ENCODE measurements around the gene PLA2R1.

DNA sequence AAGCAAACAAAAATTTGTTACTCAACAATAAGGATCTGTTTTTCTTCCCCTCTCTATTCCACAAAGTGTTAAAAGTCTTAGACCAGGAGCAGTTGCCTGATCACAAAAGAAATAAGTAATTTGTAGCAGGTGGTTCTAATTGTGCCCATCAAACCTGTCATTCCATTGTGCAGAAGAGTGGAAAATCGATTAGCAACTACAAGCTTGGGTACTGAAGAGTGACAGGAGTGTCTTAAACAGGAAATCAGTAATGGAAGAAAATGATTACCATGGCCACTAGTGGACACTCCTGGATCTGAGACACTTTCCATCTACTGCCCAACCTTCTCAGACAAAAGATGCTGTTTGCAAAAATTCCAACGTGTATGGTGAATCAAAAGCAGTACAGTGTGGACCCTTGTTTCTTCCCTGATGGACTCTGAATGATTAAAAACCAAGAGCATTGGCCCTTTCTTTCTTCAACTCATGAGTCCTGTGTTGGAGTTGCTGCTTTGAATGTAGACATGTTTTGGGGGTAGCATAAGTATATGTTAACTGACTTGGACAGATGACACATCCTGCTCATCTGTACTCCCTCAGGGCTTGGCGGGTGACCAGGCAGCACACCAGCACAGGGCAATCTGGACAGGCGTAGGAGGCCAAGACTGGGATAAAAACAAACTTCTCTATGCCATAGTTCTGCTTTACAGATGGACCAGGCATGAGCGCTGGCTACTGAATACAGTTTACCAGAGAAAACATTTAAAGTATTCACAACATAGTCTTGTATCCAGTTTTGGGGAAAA lies 51.9 kb downstream of the PLA2R1 start:
- TF ChIP-seq EP300 (IDR thresholded peaks at IDR 0.05; ENCODE audit: low read depth) (no peak), POLR2A (IDR thresholded peaks at IDR 0.05) (no peak), POLR2AphosphoS5 (IDR thresholded peaks at IDR 0.05) (no peak)
- TF ChIP-seq, protein P1, sequence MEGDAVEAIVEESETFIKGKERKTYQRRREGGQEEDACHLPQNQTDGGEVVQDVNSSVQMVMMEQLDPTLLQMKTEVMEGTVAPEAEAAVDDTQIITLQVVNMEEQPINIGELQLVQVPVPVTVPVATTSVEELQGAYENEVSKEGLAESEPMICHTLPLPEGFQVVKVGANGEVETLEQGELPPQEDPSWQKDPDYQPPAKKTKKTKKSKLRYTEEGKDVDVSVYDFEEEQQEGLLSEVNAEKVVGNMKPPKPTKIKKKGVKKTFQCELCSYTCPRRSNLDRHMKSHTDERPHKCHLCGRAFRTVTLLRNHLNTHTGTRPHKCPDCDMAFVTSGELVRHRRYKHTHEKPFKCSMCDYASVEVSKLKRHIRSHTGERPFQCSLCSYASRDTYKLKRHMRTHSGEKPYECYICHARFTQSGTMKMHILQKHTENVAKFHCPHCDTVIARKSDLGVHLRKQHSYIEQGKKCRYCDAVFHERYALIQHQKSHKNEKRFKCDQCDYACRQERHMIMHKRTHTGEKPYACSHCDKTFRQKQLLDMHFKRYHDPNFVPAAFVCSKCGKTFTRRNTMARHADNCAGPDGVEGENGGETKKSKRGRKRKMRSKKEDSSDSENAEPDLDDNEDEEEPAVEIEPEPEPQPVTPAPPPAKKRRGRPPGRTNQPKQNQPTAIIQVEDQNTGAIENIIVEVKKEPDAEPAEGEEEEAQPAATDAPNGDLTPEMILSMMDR (IDR thresholded peaks at IDR 0.05) = no peak

Data from transverse colon (tissue), 4 donors.